Neural cell (in vitro differentiated cells): ENCODE results near the gene TSPAN18. TPM values are rescaled to one million over a fixed set of nuclear protein-coding genes. Genes with fewer than 3 reads are reported as not detected.

Experiments used
- H2AFZ ChIP-seq: fragments of 200-600, 300-800 bp; sonication (generic), shearing (Covaris generic); 2 replicates; pipeline ENCODE4 v1.6.0; 2014; ENCODE audit warnings: low read depth, mild to moderate bottlenecking, antibody characterized with exemption, low read length, moderate library complexity
- H3F3A ChIP-seq: fragments of 200-600 bp; shearing (Covaris generic); 2 replicates; pipeline ENCODE4 v1.6.1; 2016; ENCODE audit warnings: mild to moderate bottlenecking, moderate library complexity, mixed read lengths, antibody characterized with exemption, low read length; ENCODE audit not compliant: insufficient read depth, poor library complexity, severe bottlenecking
- H3K27ac ChIP-seq: fragments of 200-600, 300-800 bp; sonication (generic), shearing (Covaris generic); 2 replicates; pipeline ENCODE4 v1.5.1; 2014; ENCODE audit warnings: mild to moderate bottlenecking, low read length, moderate library complexity
- H3K27me3 ChIP-seq: fragments of 300-800, 200-600 bp; sonication (generic), shearing (Covaris generic); 2 replicates; pipeline ENCODE4 v1.6.0; 2014; ENCODE audit warnings: mild to moderate bottlenecking, low read depth, low read length, moderate library complexity; ENCODE audit not compliant: insufficient read depth
- H3K36me3 ChIP-seq: fragments of 300-800, 200-600 bp; sonication (generic), shearing (Covaris generic); 2 replicates; pipeline ENCODE4 v1.5.1; 2014; ENCODE audit warnings: mild to moderate bottlenecking, antibody characterized with exemption, low read length, moderate library complexity; ENCODE audit not compliant: insufficient read depth
- H3K4me2 ChIP-seq: fragments of 300-800, 200-600 bp; sonication (generic), shearing (Covaris generic); 2 replicates; pipeline ENCODE4 v1.6.0; 2014; ENCODE audit warnings: mild to moderate bottlenecking, low read length
- H3K4me3 ChIP-seq: fragments of 300-800, 200-600 bp; sonication (generic), shearing (Covaris generic); 2 replicates; pipeline ENCODE4 v1.5.1; 2014; ENCODE audit warnings: mild to moderate bottlenecking, low read length, moderate library complexity
- H3K79me2 ChIP-seq: fragments of 200-600 bp; shearing (Covaris generic); replicated peaks from 2 replicates; pipeline ENCODE4 v1.6.0; 2014; ENCODE audit warnings: mild to moderate bottlenecking, low read length, moderate library complexity; ENCODE audit not compliant: insufficient read depth
- H3K9ac ChIP-seq: fragments of 300-800, 200-600 bp; sonication (generic), shearing (Covaris generic); 2 replicates; pipeline ENCODE4 v1.6.1; 2016; ENCODE audit warnings: mild to moderate bottlenecking, low read length, mixed read lengths
- H3K9me2 ChIP-seq: fragments of 200-600 bp; shearing (Covaris generic); 2 replicates; pipeline ENCODE4 v1.6.1; 2016; ENCODE audit warnings: mild to moderate bottlenecking, low read length, mixed read lengths; ENCODE audit not compliant: insufficient read depth
- H3K9me3 ChIP-seq: fragments of 200-600, 300-800 bp; sonication (generic), shearing (Covaris generic); 2 replicates; pipeline ENCODE4 v1.6.1; 2016; ENCODE audit warnings: mild to moderate bottlenecking, mixed run types, low read length, moderate library complexity, mixed read lengths
- H4K20me1 ChIP-seq: fragments of 200-600 bp; shearing (Covaris generic); 2 replicates; pipeline ENCODE4 v1.6.1; 2016; ENCODE audit warnings: mild to moderate bottlenecking, mixed run types; ENCODE audit not compliant: insufficient read depth
- EP300 ChIP-seq: fragments of 450-650 bp; conservative IDR thresholded peaks from 2 replicates; pipeline ENCODE4 v1.6.1; 2014; ENCODE audit warnings: antibody characterized with exemption, mild to moderate bottlenecking, moderate library complexity; ENCODE audit not compliant: poor library complexity, severe bottlenecking
- EZH2 ChIP-seq: fragments of 200-600, 300-800 bp; shearing (Covaris generic), sonication (generic); IDR thresholded peaks from 2 replicates; pipeline ENCODE4 v1.6.1; 2014; ENCODE audit warnings: antibody characterized with exemption, low read length, borderline replicate concordance, mild to moderate bottlenecking; ENCODE audit not compliant: insufficient read depth, poor library complexity, severe bottlenecking
- MXI1 ChIP-seq: fragments of 450-650 bp; conservative IDR thresholded peaks from 2 replicates; pipeline ENCODE4 v1.6.1; 2014; ENCODE audit warnings: antibody characterized with exemption, mild to moderate bottlenecking; ENCODE audit not compliant: poor library complexity, severe bottlenecking
- POLR2AphosphoS5 ChIP-seq: IDR thresholded peaks from 2 replicates; pipeline ENCODE4 v1.6.1; 2012
- RAD21 ChIP-seq: fragments of 450-650 bp; conservative IDR thresholded peaks from 2 replicates; pipeline ENCODE4 v1.6.1; 2014; ENCODE audit warnings: antibody characterized with exemption, mild to moderate bottlenecking, moderate library complexity
- SMC3 ChIP-seq: fragments of 450-650 bp; conservative IDR thresholded peaks from 2 replicates; pipeline ENCODE4 v1.6.1; 2014; ENCODE audit warnings: antibody characterized with exemption, mild to moderate bottlenecking, moderate library complexity; ENCODE audit not compliant: poor library complexity
- TAF1 ChIP-seq: IDR thresholded peaks from 2 replicates; pipeline ENCODE4 v1.6.1; 2012; ENCODE audit warnings: low read depth
- polyA plus RNA-seq: library from polyadenylated mRNA; depleted of rRNA; stranded (reverse); fragments of >200 nt; gene quantifications from 2 replicates; pipeline ENCODE4 v1.2.3, GENCODE V29; 2014
- TF ChIP-seq, protein P1 (sequence below): fragments of 450-650 bp; IDR thresholded peaks from 2 replicates; pipeline ENCODE4 v1.5.1; 2014; ENCODE audit warnings: antibody characterized with exemption, mild to moderate bottlenecking, moderate library complexity; ENCODE audit not compliant: poor library complexity, severe bottlenecking
- TF ChIP-seq, protein P2 (sequence below): IDR thresholded peaks from 2 replicates; pipeline ENCODE4 v1.6.1; 2012; ENCODE audit warnings: borderline replicate concordance

Gene TSPAN18
- polyA plus RNA-seq, 1 donor from 2014 or later, result 8.4 TPM

DNA sequence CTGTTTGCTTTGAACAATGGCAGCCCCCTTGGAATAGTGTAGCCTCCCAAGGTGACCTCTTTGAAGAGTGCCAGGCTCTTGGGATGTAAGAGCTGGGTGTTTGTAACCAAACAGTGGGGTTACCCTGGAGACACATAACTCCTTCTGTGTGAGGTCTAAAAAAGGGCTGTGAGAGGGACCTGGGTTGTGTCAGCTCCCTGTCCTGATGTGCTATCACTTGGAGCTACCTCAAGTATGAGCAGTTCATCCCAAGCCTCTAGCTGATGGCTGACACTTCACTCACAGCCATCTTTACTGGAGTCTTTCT lies 40.2 kb downstream of the TSPAN18 start:
- H3K27me3 ChIP-seq, result no peaks in the 10 kb centered on the region
- peak overlapping the region; percentile 27 for H3K9ac ChIP-seq
- TF ChIP-seq EZH2 (no peak), EP300 (no peak), MXI1 (no peak), TAF1 (no peak), RAD21 (no peak), POLR2AphosphoS5 (no peak), SMC3 (no peak)
- TF ChIP-seq, protein P1, sequence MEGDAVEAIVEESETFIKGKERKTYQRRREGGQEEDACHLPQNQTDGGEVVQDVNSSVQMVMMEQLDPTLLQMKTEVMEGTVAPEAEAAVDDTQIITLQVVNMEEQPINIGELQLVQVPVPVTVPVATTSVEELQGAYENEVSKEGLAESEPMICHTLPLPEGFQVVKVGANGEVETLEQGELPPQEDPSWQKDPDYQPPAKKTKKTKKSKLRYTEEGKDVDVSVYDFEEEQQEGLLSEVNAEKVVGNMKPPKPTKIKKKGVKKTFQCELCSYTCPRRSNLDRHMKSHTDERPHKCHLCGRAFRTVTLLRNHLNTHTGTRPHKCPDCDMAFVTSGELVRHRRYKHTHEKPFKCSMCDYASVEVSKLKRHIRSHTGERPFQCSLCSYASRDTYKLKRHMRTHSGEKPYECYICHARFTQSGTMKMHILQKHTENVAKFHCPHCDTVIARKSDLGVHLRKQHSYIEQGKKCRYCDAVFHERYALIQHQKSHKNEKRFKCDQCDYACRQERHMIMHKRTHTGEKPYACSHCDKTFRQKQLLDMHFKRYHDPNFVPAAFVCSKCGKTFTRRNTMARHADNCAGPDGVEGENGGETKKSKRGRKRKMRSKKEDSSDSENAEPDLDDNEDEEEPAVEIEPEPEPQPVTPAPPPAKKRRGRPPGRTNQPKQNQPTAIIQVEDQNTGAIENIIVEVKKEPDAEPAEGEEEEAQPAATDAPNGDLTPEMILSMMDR, result no peak
- TF ChIP-seq, protein P2, sequence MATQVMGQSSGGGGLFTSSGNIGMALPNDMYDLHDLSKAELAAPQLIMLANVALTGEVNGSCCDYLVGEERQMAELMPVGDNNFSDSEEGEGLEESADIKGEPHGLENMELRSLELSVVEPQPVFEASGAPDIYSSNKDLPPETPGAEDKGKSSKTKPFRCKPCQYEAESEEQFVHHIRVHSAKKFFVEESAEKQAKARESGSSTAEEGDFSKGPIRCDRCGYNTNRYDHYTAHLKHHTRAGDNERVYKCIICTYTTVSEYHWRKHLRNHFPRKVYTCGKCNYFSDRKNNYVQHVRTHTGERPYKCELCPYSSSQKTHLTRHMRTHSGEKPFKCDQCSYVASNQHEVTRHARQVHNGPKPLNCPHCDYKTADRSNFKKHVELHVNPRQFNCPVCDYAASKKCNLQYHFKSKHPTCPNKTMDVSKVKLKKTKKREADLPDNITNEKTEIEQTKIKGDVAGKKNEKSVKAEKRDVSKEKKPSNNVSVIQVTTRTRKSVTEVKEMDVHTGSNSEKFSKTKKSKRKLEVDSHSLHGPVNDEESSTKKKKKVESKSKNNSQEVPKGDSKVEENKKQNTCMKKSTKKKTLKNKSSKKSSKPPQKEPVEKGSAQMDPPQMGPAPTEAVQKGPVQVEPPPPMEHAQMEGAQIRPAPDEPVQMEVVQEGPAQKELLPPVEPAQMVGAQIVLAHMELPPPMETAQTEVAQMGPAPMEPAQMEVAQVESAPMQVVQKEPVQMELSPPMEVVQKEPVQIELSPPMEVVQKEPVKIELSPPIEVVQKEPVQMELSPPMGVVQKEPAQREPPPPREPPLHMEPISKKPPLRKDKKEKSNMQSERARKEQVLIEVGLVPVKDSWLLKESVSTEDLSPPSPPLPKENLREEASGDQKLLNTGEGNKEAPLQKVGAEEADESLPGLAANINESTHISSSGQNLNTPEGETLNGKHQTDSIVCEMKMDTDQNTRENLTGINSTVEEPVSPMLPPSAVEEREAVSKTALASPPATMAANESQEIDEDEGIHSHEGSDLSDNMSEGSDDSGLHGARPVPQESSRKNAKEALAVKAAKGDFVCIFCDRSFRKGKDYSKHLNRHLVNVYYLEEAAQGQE, result no peak
- H3F3A ChIP-seq, result peaks cover 4% of the 10 kb centered on the region
- H3K27ac ChIP-seq, result peak overlapping the region; percentile 59
- no peaks in the 10 kb centered on the region for H3K9me3 ChIP-seq
- H3K36me3 ChIP-seq, result peaks cover 3% of the 10 kb centered on the region
- H2AFZ ChIP-seq, result no peak overlapping the region
- H3K4me2 ChIP-seq, result no peak overlapping the region
- H3K79me2 ChIP-seq, result peaks cover 3% of the 10 kb centered on the region
- no peaks in the 10 kb centered on the region for H3K9me2 ChIP-seq
- H3K4me3 ChIP-seq, result no peak overlapping the region
- H4K20me1 ChIP-seq, result no peaks in the 10 kb centered on the region

DNA sequence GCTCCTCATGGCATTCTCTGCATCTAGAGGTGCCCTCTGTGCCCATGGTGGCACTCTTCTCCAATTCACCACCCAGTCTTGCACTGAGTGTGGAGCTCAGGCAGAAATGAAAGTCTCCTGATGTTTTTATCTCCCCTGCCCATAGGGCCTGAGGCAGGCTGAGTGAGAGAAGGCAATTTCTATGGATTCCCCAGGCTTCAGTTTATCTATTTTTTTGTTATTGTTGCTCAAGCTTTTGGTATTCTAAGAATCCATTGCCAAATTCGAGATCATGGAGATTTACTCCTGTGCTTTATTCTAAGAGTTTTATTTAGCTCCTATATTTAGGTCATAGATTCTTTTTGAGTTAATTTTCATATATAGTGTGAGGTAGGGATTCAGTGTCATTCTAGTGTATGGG lies 40.7 kb downstream of the TSPAN18 start:
- H3K79me2 ChIP-seq, result peaks cover 3% of the 10 kb centered on the region
- peak overlapping the region; percentile 59 for H3K27ac ChIP-seq
- H3K9me2 ChIP-seq, result no peaks in the 10 kb centered on the region
- no peaks in the 10 kb centered on the region for H3K9me3 ChIP-seq
- no peak overlapping the region for H3K4me2 ChIP-seq
- peaks cover 7% of the 10 kb centered on the region for H3F3A ChIP-seq
- H3K36me3 ChIP-seq, result peaks cover 3% of the 10 kb centered on the region
- no peak overlapping the region for H2AFZ ChIP-seq
- H3K27me3 ChIP-seq, result no peaks in the 10 kb centered on the region
- H3K4me3 ChIP-seq, result no peak overlapping the region
- no peak for TF ChIP-seq SMC3
- TF ChIP-seq MXI1, result no peak
- TF ChIP-seq, protein P1, result no peak
- TF ChIP-seq TAF1, result no peak
- TF ChIP-seq, protein P2, result no peak
- H4K20me1 ChIP-seq, result no peaks in the 10 kb centered on the region
- no peak overlapping the region for H3K9ac ChIP-seq
